H1 (cell line): ENCODE data around the gene CAPN7. TPM values are rescaled to one million over a fixed set of nuclear protein-coding genes. Genes with fewer than 3 reads are reported as not detected.

Source experiments
- CTCF ChIA-PET: fragments of 300-600 bp; sonication (Branson Sonifier 250); formaldehyde crosslinking; loops from one replicate; lab custom pipeline; 2021; ENCODE audit not compliant: partially characterized antibody; lab: Charles Lee
- POLR2A ChIA-PET: fragments of 300-600 bp; sonication (Branson Sonifier 250); formaldehyde crosslinking; loops from one replicate; lab custom pipeline; 2021; ENCODE audit warnings: inconsistent platforms; ENCODE audit not compliant: partially characterized antibody; lab: Charles Lee
- DNase-seq, 2 experiments: peaks; one replicate each; pipeline versions ENCODE4 v3.0.0 to v3.0.0-alpha.2; 2010 to 2022; ENCODE audit warnings: low spot score in 2 of 2, low read depth in 1 of 2, mixed read lengths in 1 of 2
- FAIRE-seq: peaks from 2 replicates; lab custom pipeline; 2011; peaks lifted over from hg19 to GRCh38; lab: Jason Lieb, UNC
- H2AFZ ChIP-seq: 2 replicates; pipeline ENCODE4 v1.8.1; 2012; ENCODE audit warnings: low read length, inconsistent platforms
- H2AK5ac ChIP-seq: 2 replicates; pipeline ENCODE4 v1.6.1; 2013; ENCODE audit warnings: low read depth, low read length
- H2BK120ac ChIP-seq: replicated peaks from 2 replicates; pipeline ENCODE3; 2013; ENCODE audit warnings: low read depth, low read length, inconsistent platforms
- H2BK12ac ChIP-seq: 2 replicates; pipeline ENCODE4 v1.6.1; 2013; ENCODE audit warnings: low read depth, low read length
- H2BK15ac ChIP-seq: 2 replicates; pipeline ENCODE4 v1.6.1; 2013; ENCODE audit warnings: low read length
- H2BK20ac ChIP-seq: 2 replicates; pipeline ENCODE4 v1.6.1; 2013; ENCODE audit warnings: low read length
- H2BK5ac ChIP-seq: 2 replicates; pipeline ENCODE4 v1.6.1; 2013; ENCODE audit warnings: low read depth, low read length
- H3K14ac ChIP-seq: 2 replicates; pipeline ENCODE4 v1.6.1; 2013; ENCODE audit warnings: inconsistent platforms; ENCODE audit not compliant: insufficient read length
- H3K18ac ChIP-seq: 2 replicates; pipeline ENCODE4 v1.6.1; 2013; ENCODE audit warnings: low read length; ENCODE audit errors: extremely low read depth
- H3K23ac ChIP-seq: 2 replicates; pipeline ENCODE4 v1.6.1; 2013; ENCODE audit warnings: inconsistent platforms; ENCODE audit not compliant: insufficient read length
- H3K23me2 ChIP-seq: 2 replicates; pipeline ENCODE4 v1.6.1; 2013; ENCODE audit warnings: low read depth, low read length
- H3K27ac ChIP-seq: 2 replicates; pipeline ENCODE4 v1.6.1; 2011; ENCODE audit warnings: low read depth, low read length, inconsistent platforms
- H3K27me3 ChIP-seq, 4 experiments: replicated peaks in 1 of 4; 1 replicate in 1 of 4; 2 replicates in 3 of 4; pipeline versions ENCODE4 v1.6.1 to v1.8.1; 2011 to 2013; ENCODE audit warnings: low read length in 3 of 4, mild to moderate bottlenecking in 3 of 4, inconsistent platforms in 2 of 4, mixed read lengths in 2 of 4, moderate library complexity in 1 of 4; ENCODE audit not compliant: control insufficient read depth in 3 of 4, insufficient read depth in 3 of 4; ENCODE audit errors: extremely low read depth in 1 of 4
- H3K36me3 ChIP-seq, 4 experiments: 2 replicates each; pipeline versions ENCODE4 v1.6.1 to v1.8.1; 2011 to 2013; ENCODE audit warnings: mild to moderate bottlenecking in 4 of 4, low read length in 3 of 4, moderate library complexity in 2 of 4, control low read depth in 1 of 4, inconsistent platforms in 1 of 4; ENCODE audit not compliant: insufficient read depth in 4 of 4, control insufficient read depth in 2 of 4
- H3K4ac ChIP-seq: replicated peaks from 2 replicates; pipeline ENCODE3; 2013; ENCODE audit warnings: low read length, low read depth, mixed read lengths, inconsistent platforms; ENCODE audit not compliant: insufficient read length
- H3K4me1 ChIP-seq, 4 experiments: replicated peaks in 1 of 4; 1 replicate in 1 of 4; 2 replicates in 3 of 4; pipeline versions ENCODE4 v1.6.1 to v1.8.1; 2011 to 2013; ENCODE audit warnings: low read length in 3 of 4, inconsistent platforms in 2 of 4, mixed read lengths in 1 of 4; ENCODE audit not compliant: insufficient read depth in 4 of 4, control insufficient read depth in 3 of 4
- H3K4me2 ChIP-seq, 2 experiments: 2 replicates each; pipeline versions ENCODE4 v1.6.1 to v1.8.1; 2011 to 2013; ENCODE audit warnings: low read depth in 2 of 2, low read length in 2 of 2, control low read depth in 1 of 2, inconsistent platforms in 1 of 2, mild to moderate bottlenecking in 1 of 2; ENCODE audit not compliant: insufficient read depth in 1 of 2
- H3K4me3 ChIP-seq, 4 experiments: fragments of 200-600, 300-600 bp in 1 of 4; sonication (generic), shearing (Covaris generic), sonication (Bioruptor Twin) in 1 of 4; 2 replicates each; pipeline versions ENCODE4 v1.5.1 to v1.8.1; 2011 to 2016; ENCODE audit warnings: low read length in 4 of 4, low read depth in 3 of 4, control low read depth in 2 of 4, inconsistent platforms in 2 of 4, mild to moderate bottlenecking in 2 of 4, mixed read lengths in 1 of 4, moderate library complexity in 1 of 4; ENCODE audit not compliant: insufficient read depth in 2 of 4; ENCODE audit errors: extremely low read depth in 1 of 4
- H3K56ac ChIP-seq: replicated peaks from 2 replicates; pipeline ENCODE3; 2013; ENCODE audit warnings: low read depth, mild to moderate bottlenecking, mixed read lengths, low read length, inconsistent platforms; ENCODE audit not compliant: insufficient read length
- H3K79me1 ChIP-seq: 2 replicates; pipeline ENCODE4 v1.6.1; 2013; ENCODE audit warnings: low read depth, low read length, control low read depth
- H3K79me2 ChIP-seq, 2 experiments: 2 replicates each; pipeline versions ENCODE4 v1.6.1 to v1.8.1; 2012 to 2013; ENCODE audit warnings: low read length in 2 of 2, mild to moderate bottlenecking in 2 of 2, inconsistent platforms in 1 of 2; ENCODE audit not compliant: insufficient read depth in 2 of 2, control insufficient read depth in 1 of 2
- H3K9ac ChIP-seq, 4 experiments: replicated peaks in 1 of 4; 1 replicate in 1 of 4; 2 replicates in 3 of 4; pipeline versions ENCODE4 v1.6.1 to v1.8.1; 2011 to 2013; ENCODE audit warnings: low read depth in 3 of 4, low read length in 3 of 4, control low read depth in 2 of 4, mild to moderate bottlenecking in 2 of 4, moderate library complexity in 2 of 4, inconsistent platforms in 1 of 4; ENCODE audit errors: extremely low read depth in 1 of 4
- H3K9me3 ChIP-seq, 2 experiments: 2 replicates each; pipeline versions ENCODE4 v1.6.1 to v1.8.1; 2012 to 2013; ENCODE audit warnings: mild to moderate bottlenecking in 2 of 2, moderate library complexity in 2 of 2, control low read depth in 1 of 2, inconsistent platforms in 1 of 2, low read depth in 1 of 2, low read length in 1 of 2, mixed read lengths in 1 of 2; ENCODE audit not compliant: insufficient read depth in 2 of 2
- H4K20me1 ChIP-seq, 2 experiments: replicated peaks in 1 of 2; 2 replicates each; pipeline versions ENCODE3 to v1.8.1; 2011 to 2013; ENCODE audit warnings: inconsistent platforms in 2 of 2, low read length in 2 of 2, mild to moderate bottlenecking in 1 of 2; ENCODE audit not compliant: insufficient read depth in 2 of 2, control insufficient read depth in 1 of 2
- H4K5ac ChIP-seq: 2 replicates; pipeline ENCODE4 v1.6.1; 2013; ENCODE audit warnings: low read length, low read depth, mixed read lengths, inconsistent platforms; ENCODE audit not compliant: insufficient read length
- H4K8ac ChIP-seq: 2 replicates; pipeline ENCODE4 v1.8.0; 2013; ENCODE audit warnings: mild to moderate bottlenecking, moderate library complexity, low read length, inconsistent platforms; ENCODE audit not compliant: insufficient read depth; ENCODE audit errors: extremely low read depth
- H4K91ac ChIP-seq: replicated peaks from 2 replicates; pipeline ENCODE3; 2013; ENCODE audit warnings: low read length, mixed read lengths, inconsistent platforms; ENCODE audit not compliant: insufficient read length
- BCL11A ChIP-seq, 2 experiments: IDR thresholded peaks; one replicate each; pipeline ENCODE4 v1.6.1; 2011; ENCODE audit warnings: low read depth in 2 of 2, low read length in 2 of 2, mild to moderate bottlenecking in 2 of 2
- CBX8 ChIP-seq: fragments of 300-800, 300-1000 bp; sonication (generic); IDR thresholded peaks from 2 replicates; pipeline ENCODE4 v1.7.1; 2016; ENCODE audit warnings: low read depth, low read length, borderline replicate concordance
- SIX5 ChIP-seq: IDR thresholded peaks from 2 replicates; pipeline ENCODE4 v1.6.1; 2011; ENCODE audit warnings: mild to moderate bottlenecking, low read depth, low read length
- SRF ChIP-seq: IDR thresholded peaks from 2 replicates; pipeline ENCODE4 v1.6.1; 2011; ENCODE audit warnings: mild to moderate bottlenecking, low read depth, low read length, moderate library complexity
- WGBS, 2 experiments: shearing (Covaris generic) in 1 of 2; methylation state at CpG; one replicate each; pipeline versions ENCODE4 v1.1.6 to v1.1.7; 2013 to 2015; ENCODE audit warnings: low lambda C conversion rate in 2 of 2, mixed read lengths in 2 of 2, inconsistent platforms in 1 of 2, low coverage in 1 of 2, missing lambda C conversion rate in 1 of 2; ENCODE audit not compliant: insufficient replicate concordance in 2 of 2, insufficient coverage in 1 of 2, insufficient read length in 1 of 2; ENCODE audit errors: extremely low coverage in 1 of 2, missing lambda C conversion rate in 1 of 2; 5-methylcytosine and 5-hydroxymethylcytosine counted together
- polyA plus RNA-seq, 7 experiments: library from polyadenylated mRNA; depleted of rRNA in 3 of 7; stranded (reverse) in 5 of 7; unstranded in 2 of 7; fragments of >200 nt in 5 of 7; fragments of 200-250 nt in 2 of 7; gene quantifications; 1 replicate in 5 of 7; 2 replicates in 1 of 7; 4 replicates in 1 of 7; pipeline versions ENCODE4 v1.2.1 to v1.2.3, GENCODE V29; 2011 to 2013; ENCODE audit warnings: missing spikeins in 2 of 7, mixed read lengths in 2 of 7
- total RNA-seq: library from RNA; stranded (reverse); fragmentation: NEBNext Ultra II Directional; extraction: Animal tissue kit (Norgen Biotek cat#: 25700); gene quantifications from 2 replicates; pipeline ENCODE4 v1.2.1, GENCODE V29; 2021
- TF ChIP-seq, protein P1 (sequence below): IDR thresholded peaks from 2 replicates; pipeline ENCODE4 v1.6.1; 2011; ENCODE audit warnings: low read depth, mild to moderate bottlenecking, low read length; ENCODE audit not compliant: insufficient read depth
- TF ChIP-seq, protein P2 (sequence below): IDR thresholded peaks from 2 replicates; pipeline ENCODE4 v1.6.1; 2011; ENCODE audit warnings: low read length, improper control_type of control experiment

The CAPN7 gene
- total and polyA plus RNA-seq, 2 of the 8 experiments (the other 6 are each of a cell fraction or from before 2014, with no cell fraction given): 5.3 to 13.2 TPM

- Histone ChIP-seq H3K18ac (no peak overlapping the region), H3K27me3 (no peaks in the 10 kb centered on the region), H2AFZ (no peak overlapping the region), H2AK5ac (no peak overlapping the region), H3K79me2 (no peaks in the 10 kb centered on the region), H3K23me2 (no peaks in the 10 kb centered on the region), H2BK5ac (no peak overlapping the region), H3K79me1 (no peaks in the 10 kb centered on the region; the same call in 1 of the 2 replicates), H3K4me2 (no peak overlapping the region), H3K9me3 (no peaks in the 10 kb centered on the region), H4K5ac (no peak overlapping the region), H3K14ac (no peak overlapping the region), H3K4me3 (no peak overlapping the region), H4K20me1 (peaks cover 0 to 2% of the 10 kb centered on the region in 2 experiments), H3K4ac (no peak overlapping the region), H3K4me1 (no peaks in the 10 kb centered on the region), H3K27ac (no peak overlapping the region), H2BK20ac (no peak overlapping the region), H4K8ac (no peak overlapping the region), H2BK15ac (no peak overlapping the region), H3K36me3 (peaks cover 4 to 34% (median 14%) of the 10 kb centered on the region in 4 experiments; a peak in 7 of 8 replicates), H4K91ac (no peak overlapping the region), H3K9ac (no peak overlapping the region), H2BK12ac (no peak overlapping the region), H3K23ac (no peak overlapping the region), H3K56ac (no peak overlapping the region), H2BK120ac (no peak overlapping the region)
- FAIRE-seq (no peak), DNase-seq (no peak)
- WGBS, 2 experiments: 96% methylated on average over 2 of the region's 2 CpGs; no CpG with 5 or more reads in 1 of the 2 experiments
- POLR2A ChIA-PET: no interaction called here
- CTCF ChIA-PET: interaction anchor here (0.6 to 5.9 kb wide), 3 partner anchors 14 to 267 kb away, joined by 4 to 42 read pairs (median 4); no protein-coding TSS in a partner anchor
- TF ChIP-seq BCL11A (IDR thresholded peaks at IDR 0.05; ENCODE audit: low read depth in 2 of 2, low read length in 2 of 2): no peak
- TF ChIP-seq, protein P1, sequence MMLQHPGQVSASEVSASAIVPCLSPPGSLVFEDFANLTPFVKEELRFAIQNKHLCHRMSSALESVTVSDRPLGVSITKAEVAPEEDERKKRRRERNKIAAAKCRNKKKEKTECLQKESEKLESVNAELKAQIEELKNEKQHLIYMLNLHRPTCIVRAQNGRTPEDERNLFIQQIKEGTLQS: no peak
- TF ChIP-seq, protein P2, sequence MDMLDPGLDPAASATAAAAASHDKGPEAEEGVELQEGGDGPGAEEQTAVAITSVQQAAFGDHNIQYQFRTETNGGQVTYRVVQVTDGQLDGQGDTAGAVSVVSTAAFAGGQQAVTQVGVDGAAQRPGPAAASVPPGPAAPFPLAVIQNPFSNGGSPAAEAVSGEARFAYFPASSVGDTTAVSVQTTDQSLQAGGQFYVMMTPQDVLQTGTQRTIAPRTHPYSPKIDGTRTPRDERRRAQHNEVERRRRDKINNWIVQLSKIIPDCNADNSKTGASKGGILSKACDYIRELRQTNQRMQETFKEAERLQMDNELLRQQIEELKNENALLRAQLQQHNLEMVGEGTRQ: no peak
- TF ChIP-seq SIX5: no peak
- no peak for TF ChIP-seq CBX8
- no peak for TF ChIP-seq SRF
Observed at GRCh38 chr3:15255215-15255614, 49.2 kb downstream of the CAPN7 start.
